HG03575 (cell line): ENCODE measurements around the gene EBLN1.

Experiments used
- ATAC-seq: cut with Tn5 transposase; IDR thresholded peaks from one replicate; pipeline ENCODE4 v1.9.1; 2021; ENCODE audit not compliant: unreplicated experiment, insufficient number of reproducible peaks, low FRiP score; ENCODE audit errors: extremely low read depth

The EBLN1 gene

GRCh38 chr10:22217842-22218241 lies at the start of gene EBLN1:
TSS of gene EBLN1 (minus strand) at chr10:22218015. CDS start at chr10:22209983, 8,032 bp downstream.
- no peak for ATAC-seq

DNA sequence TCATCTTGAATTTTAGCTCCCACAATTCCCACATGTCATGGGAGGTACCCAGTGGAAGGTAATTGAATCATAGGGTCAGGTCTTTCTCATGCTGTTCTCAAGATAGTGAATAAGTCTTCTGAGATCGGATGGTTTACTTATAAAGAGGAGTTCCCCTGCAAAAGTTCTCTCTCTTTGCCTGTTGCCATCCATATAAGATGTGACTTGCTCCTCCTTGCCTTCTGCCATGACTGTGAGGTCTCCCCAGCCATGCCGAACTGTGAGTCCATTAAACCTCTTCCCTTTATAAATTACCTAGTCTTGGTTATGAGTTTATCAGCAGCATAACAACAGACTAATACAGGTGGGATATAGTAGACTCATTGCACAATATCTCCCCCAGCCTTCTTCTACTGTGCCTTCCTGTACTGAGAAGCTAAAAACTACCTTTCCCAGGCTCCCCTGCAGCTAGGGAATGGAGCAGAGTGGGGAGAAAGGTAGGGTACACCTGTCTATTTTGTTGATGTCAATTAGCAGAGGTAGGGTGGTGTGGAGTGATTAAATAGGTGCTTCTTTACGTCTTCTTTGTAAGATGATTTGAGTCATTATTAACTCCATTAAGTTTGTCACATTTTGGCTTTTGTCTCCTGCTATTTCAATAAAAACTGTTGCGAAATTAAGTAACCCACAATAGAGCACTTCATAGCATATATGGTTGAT lies 48.2 kb upstream of the EBLN1 start:
- ATAC-seq = no peak

DNA sequence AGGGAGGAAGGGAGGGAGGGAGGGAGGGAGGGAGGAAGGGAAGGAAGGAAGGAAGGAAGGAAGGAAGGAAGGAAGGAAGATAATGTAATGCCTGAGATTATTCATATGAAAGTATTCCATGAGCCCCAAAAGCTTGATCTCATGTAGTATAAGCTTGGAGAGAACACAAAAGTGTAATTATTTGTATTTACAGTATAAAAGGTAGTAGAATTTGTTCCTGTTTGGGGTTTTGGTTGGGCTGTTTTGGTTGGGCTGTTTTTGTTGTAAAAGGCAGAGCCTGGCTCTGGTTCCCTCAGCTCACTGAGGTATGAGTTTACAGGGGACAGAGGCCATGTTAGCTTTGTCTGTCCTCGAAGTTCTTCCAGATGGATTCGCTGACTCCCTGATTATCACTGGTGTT lies 45.3 kb upstream of the EBLN1 start:
- no peak for ATAC-seq

DNA sequence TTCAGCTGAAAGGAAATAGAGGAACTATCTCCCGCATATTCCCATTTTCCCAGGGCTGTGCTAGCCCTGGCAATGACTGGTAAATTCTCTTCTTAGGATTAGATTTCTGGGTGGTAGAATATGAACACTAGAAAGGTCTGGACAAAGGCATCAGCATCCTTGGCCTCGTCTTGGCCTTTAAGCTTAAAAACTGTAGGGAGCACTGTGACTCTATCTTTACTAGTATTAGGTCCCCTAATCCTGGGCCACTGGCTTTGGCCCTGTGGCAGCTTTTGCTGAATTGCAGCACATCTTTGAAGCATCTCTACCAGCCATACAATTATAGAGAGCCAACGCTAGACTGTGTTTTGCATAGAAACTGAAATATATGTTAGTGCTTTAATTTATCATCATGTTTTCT lies 41.5 kb upstream of the EBLN1 start:
- no peak for ATAC-seq

- no peak for ATAC-seq
Measured at GRCh38 chr10:22258471-22258870, 40.7 kb upstream of the EBLN1 start.

DNA sequence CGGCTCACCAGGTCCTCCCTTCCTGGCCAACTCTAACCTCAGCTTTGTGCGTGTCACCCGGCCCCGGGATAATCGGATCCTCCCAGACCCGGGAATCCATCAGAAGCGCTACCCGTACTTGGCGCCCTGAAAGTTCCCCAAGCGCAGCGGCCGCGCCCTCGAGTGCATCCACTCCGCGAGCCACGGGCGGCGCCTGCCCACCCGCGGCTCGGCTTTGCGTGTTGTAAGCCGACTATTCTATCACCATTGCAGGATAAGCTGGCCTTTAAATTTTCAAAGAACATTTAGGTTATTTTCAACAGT lies 35.7 kb upstream of the EBLN1 start:
- ATAC-seq = no peak

GRCh38 chr10:22252801-22253579 lies 35.2 kb upstream of the EBLN1 start:
- no peak for ATAC-seq

DNA sequence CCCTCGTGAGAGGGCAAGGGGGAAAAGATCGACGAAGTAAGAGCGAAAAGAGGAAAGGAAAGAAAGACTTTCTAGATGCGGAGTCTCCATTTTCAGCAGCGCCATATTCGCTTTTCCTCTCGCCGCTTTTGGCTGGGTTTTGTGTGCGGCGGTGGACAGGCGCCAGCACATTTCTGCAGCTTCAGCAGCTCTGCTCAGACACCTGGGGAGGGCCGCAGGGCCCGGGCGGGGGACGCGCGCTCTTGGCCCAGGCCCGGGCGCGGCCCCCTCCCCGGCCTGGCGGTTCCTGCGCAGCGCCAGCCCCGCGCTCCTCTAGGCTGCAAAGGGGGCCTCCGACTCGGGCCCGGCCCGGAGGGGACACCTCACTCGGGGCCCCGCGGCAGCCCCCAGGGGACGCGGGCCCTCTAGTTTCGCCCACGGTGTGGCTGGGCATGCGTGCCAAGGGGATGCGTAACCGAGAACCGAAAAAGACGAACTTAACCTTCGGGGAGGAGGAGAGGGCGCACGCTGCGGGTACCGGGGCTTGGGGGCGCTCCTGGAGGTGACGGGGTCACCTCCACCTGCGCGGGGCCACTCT lies 34.5 kb upstream of the EBLN1 start:
- ATAC-seq = no peak

DNA sequence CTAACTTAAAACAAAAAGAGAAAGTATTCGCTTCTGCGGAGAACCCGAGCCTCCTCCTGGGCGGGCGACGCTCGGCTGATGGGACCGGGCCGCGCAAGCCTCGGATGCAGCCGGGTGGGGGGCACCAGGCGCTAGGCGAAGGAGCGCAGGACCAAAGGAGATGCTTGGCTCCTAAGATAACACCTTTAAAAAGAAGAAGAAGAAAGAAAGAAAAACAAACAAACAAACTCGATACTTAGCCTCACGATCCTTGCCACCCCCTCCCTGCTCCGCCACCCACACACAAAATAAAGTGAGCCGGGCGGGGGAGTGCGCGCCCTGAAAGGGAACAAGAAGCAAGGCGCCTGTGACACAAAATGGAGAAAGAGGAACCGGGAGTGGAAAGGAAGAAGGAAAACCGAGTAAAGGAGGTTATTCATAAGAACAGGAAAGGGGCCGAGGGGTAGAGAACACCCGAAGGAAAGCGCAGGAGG lies 34.0 kb upstream of the EBLN1 start:
- ATAC-seq = no peak

DNA sequence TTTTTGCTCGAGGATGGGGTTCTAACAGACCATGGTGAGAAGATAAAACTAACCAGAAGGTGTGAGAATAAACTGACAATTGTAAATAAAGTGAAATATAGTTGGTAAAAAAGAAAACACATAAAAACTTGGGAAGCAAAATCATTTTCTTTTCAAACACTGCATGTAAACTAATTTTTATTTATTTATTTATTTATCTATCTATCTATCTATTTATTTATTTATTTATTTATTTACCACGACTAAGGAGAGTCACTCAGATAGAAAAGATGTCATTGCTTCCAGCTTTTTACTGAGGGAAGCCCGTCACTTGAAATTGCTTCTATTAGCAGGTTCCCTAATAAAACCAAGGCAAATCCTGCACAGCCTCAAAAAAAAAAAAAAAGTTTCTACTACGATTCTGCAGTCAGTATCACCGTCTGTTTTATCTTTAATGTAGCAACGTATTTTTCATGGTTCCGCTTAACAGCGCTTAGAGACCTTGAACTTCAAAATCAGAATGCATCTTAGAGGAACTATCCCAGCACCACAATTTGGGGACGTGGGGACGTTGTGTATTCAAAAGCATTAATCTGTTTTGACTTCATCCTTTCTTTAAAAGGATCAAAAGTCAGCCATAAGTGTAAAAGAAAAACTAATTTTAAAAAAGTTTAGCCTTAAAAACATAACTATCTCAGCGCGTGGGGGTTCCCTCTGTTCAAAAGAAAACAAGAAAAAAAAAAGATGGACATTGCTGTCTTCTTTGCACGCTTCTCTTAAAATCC lies 33.3 kb upstream of the EBLN1 start:
- no peak for ATAC-seq

DNA sequence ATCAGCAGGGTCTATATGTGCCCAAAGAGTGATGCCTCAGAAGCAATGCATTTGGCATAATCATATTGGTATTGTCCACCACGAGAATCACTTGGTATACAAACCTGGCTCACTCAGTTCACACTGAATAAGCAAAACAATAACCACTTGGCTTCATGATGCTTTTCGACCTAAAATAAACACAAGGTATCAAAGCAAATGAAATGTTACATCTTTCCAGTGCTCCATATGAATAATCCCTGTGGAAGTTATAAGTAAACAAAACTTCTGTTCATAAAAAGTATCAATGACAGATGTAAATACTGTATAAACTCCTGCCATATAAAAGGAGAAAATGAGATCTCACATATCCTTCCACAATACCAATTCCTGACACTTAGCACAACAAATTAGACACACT lies 29.8 kb upstream of the EBLN1 start:
- no peak for ATAC-seq

DNA sequence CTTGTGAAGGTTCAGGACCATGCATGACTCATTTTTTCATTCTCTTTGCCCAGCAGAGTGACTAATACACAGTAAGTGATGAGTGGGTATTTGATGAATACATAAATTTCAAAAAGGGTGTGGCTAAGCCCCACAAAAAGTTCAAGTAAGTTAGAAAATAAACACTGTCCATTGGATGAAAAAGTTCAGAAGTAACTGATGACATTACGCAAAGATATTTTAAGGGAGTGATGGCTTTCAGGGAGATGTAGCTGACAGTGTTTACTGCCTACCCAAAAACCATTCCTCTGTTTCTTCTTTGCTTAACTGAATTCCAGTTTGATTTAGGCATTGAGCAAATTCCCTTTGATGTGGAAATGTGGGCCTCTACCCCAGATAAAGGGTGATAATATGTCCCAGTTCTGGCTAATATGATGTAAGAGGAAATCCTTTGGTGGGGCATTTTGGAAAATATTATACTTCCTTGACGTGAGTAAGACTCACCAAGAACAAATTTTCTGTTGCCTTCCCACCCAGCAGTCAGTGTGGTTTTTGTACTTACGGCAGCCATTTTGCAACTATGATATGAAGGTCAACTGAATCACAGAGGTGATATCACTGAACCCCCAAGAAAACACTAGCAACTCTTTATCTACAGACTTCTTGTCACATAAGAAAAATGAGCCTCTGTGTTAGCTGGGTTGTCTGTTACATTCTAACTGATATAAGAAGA lies 29.0 kb upstream of the EBLN1 start:
- no peak for ATAC-seq

DNA sequence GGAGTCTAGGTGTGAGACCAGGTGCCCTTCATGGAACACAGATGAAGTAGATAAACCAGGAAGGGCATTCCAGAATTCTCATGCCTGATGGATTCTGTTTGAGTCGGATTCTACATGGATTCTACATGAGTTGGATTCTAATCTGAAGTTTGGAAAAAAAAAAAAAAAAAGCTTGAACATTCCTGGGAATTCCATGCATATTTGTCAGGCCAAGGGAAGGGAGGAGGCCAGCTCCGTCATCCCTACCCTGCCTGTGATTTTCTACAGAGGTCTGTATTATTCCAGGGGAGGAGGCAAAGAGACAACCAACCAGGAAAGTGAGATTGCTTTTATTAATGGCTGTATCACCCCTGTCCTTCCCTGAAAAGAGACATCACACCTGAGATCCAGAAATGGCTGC lies 27.8 kb upstream of the EBLN1 start:
- no peak for ATAC-seq

GRCh38 chr10:22244855-22245254 lies 27.0 kb upstream of the EBLN1 start:
- no peak for ATAC-seq

GRCh38 chr10:22244001-22244400 lies 26.2 kb upstream of the EBLN1 start:
- no peak for ATAC-seq

DNA sequence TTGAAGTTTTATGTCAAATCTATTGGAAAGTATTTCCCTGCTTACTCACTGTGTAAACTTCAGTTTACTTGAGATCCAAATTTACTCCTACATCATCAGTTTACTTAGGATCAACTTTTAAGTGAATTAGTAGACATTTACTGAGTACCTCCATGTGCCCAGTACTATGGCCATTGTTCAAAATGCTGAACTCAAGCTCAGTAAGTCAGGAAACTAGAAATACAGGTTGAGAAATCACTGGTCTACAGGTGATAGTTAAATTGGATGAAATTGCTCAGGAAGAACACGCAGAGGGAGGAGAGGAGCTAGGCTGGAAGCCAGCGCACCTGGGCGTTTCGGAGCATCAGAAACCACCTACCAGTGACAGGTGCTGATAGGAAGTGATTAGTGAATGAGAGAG lies 25.5 kb upstream of the EBLN1 start:
- no peak for ATAC-seq

DNA sequence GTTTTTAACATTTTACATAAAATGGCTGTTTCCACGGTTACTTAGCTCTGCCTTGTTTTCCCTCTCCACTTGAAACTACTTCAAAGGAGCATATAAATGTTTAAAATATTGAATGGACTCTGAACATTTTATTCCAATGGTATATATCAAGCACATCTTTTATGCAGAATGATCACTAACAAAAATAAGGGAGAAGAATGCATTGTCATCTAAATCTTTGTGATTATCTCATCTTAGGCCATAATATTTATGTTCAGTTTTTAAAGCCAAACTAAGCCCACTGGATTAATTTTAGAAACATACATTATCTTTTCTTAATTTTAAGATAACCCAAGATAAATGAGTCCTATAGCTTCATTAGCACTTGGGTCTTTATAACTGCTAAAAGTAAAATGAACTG lies 13.4 kb upstream of the EBLN1 start:
- no peak for ATAC-seq

- no peak for ATAC-seq
Measured at GRCh38 chr10:22230158-22230833, 12.5 kb upstream of the EBLN1 start.

DNA sequence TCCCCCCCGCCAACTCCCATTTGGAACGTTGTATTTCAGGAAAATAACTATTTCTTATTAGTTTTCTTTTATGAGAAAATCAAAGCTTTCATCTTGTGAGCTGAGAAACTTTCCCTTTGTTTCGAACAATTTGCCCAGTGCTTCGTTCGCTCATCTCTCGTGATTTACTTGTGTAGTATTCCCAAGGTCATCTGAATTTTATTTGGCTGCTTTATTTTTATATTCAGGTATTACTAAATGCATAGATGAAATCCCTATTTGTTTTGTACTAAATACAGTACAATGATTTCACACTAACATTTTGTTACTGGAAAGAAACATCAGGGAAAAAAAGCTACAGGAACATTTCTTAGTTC lies 12.0 kb upstream of the EBLN1 start:
- ATAC-seq = no peak
